G401 (cell line): Measurements from ENCODE around the gene CDC20. TPM values are rescaled to one million over a fixed set of nuclear protein-coding genes. Genes with fewer than 3 reads are reported as not detected.
"Not testable (repeated sequence)": the region's sequence is repeated elsewhere in the genome, so short reads cannot be mapped to it uniquely, and the experiment has no call there.

Source experiments
- DNase-seq: peaks from one replicate; pipeline ENCODE4 v3.0.0-alpha.2; 2015; ENCODE audit warnings: low spot score
- in situ Hi-C: cut with HindIII; loops from 2 replicates; pipeline ENCODE4 v1.10.0; 2016; ENCODE audit warnings: low sequenced_read_pairs, mixed read lengths
- total RNA-seq: library from RNA; depleted of rRNA; stranded (reverse); fragments of >200 nt; shearing (Covaris generic); gene quantifications from 2 replicates; pipeline ENCODE4 v1.2.3, GENCODE V29; 2014

CDC20 gene
- total RNA-seq, 1 experiment from 2014 or later = 289 TPM

DNA sequence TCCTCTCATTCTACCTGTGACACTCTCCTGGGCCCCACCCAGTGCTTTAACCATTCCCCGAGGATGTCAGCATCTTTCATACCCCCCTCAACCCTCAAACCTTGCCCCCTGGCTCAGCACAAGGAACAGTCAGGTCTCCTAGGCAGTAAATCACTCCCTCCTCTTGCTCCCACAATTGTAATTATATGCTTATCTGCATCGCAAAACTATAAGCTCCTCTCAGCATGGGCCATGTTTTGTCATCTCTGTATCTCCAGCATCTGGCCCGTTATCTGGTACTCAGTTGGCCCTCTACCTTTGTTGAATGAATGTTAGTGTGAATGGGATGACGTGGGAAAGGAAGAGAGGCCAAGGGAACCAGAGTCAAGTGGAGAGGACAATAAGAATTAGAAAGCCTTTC, 11.8 kb downstream of the CDC20 start:
- no peak for DNase-seq
- in situ Hi-C loops = no loop called here

- no peak for DNase-seq
- in situ Hi-C loops = no loop called here
Observed at GRCh38 chr1:43372172-43372571, 13.4 kb downstream of the CDC20 start.

DNA sequence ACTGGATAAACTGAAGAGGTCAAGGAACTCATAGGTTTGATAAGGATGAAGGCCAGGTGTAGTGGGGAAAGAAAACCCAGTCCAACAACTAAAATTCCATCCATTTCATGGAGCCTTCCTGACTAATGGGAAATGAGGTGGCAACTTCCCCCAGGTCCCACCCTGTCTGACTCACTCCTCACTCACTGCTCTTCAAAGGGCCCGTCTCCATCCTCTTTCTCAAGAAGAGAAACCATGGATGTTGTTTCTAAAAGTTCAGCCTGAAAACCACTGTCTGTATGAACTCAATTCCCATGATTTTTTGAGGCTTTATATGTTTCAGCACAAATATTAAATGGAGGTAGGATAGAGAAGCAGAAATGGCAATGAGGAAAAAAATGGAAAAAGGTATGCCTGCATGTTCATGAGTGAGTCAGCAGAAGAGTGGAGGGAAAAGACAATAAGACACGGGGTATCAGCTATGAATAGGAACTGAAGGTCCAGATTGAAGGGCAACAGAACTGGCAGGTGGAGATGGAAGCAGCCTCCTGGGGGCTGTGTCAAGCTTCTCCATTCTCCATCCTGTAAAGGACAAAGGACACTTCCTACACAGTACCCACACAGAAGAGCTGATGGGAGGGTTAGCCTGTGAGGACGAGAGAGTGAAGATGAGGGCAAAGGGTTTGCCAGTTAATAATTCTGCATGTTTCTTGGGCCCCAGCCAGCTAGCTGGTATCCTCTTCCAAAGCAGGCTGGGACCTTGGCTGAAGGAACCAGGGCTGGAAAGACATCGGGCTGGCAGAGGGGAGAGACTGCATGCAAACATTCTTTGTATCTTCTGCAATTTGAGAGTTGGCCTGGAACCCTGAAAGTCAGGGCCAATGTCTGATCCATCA, 14.5 kb downstream of the CDC20 start:
- in situ Hi-C loops = no loop called here
- peak; percentile 66 for DNase-seq

DNA sequence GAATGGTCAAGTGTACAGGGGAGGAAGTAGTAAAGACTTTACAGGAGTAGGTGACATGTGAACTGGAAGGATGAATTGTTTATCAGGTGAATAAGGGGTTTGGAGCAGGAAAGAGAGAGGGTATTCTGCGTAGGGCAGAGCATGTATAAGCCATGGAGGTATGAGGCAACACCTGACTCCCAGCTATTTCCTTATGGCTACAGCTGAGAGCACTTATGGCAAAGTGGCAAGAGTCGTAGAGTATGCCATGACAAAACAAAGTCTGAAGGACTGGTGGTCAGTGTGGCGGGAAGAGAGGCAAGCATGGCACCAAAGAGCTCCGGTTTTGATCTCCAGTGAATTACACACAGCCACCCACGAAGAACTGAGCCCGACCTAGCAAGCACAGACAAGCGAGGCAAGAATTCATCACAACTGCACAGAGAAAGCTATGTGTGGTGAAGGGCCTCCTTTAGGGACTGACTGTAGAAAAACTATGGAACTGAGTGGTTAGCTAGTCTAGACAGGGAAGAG, 18.0 kb downstream of the CDC20 start:
- in situ Hi-C loops = no loop called here
- no peak for DNase-seq

- DNase-seq = no peak
- in situ Hi-C loops = no loop called here
Observed at GRCh38 chr1:43377831-43378230, 19.1 kb downstream of the CDC20 start.

DNA sequence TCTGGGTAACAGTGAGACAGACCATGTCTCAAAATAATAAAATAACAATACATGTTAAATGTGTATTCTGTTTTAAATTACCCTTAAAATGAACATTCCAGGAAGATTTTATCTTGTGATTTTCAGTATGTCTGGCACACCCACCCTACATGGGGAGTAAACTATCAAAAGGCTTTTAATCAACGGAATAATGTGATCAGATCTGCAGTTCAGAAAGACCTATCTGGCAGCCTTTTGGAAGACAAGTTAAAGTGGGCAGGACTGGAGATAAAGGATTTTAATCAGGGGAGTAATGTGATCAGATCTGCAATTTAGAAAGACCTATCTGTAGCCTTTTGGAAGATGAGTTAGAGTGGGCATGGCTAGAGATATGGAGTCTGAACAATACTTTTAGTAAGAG, 20.7 kb downstream of the CDC20 start:
- in situ Hi-C loops = no loop called here
- no peak for DNase-seq

- no peak for DNase-seq
- in situ Hi-C loops = no loop called here
Observed at GRCh38 chr1:43381612-43382011, 22.8 kb downstream of the CDC20 start.

DNA sequence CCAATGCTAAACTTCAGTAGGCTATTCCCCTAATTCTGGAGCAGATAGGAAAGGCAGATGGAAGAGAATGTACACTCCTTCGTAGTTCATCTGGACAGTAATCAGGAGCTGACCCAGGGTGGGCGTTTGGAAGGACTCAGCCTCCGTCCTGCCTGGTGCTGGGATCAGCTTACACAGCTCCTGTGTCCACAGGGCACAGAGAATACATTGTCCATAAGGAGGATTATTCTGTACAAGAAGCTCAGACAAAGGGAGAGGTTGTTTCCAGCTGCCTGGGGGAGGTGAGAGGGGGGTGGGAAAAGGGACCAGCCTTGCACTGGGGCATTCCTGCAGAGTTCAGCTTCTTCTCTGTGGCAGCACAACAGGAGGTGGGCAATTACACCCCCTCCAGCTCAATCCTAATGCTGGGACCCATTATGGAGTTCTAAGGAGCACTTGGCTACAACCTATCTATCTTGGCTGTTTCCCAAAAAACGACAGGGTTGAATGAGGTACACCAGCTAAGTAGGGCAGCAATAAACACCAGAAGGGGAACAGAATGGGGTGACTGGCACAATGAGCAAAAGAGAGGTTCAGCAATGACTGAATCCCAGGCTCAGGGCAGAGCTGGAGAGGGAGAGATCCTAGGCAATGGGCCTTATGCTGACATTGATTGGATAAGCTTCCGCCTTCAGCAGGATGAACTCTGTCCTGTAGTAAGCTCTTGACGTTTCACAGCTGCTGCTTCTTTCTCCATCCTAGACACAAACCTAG, 23.4 kb downstream of the CDC20 start:
- in situ Hi-C loops = no loop called here
- DNase-seq = peak; percentile 82

GRCh38 chr1:43383449-43383848, 24.7 kb downstream of the CDC20 start:
- DNase-seq = peak; percentile 22
- in situ Hi-C loops = no loop called here

DNA sequence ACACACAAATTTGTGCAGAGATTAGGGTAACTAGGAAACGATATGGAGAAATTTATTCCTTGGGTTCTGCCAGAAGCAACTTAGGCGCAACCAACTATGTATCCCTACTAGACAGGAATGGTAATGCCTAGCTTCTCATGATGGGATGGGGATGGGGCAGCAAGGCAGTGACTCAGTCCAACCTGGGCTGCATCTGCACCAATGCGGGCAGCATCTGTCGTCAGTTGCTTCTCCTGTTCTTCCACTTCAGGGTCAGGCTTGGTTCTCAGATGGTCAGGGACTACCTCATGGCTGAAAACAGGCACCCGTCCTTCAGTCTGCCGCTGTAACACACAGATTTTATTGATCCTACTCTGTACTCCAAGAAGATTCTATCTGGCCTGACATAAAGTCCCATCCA, 27.9 kb downstream of the CDC20 start:
- DNase-seq = no peak
- in situ Hi-C loops = no loop called here

GRCh38 chr1:43387976-43388599, 29.3 kb downstream of the CDC20 start:
- in situ Hi-C loops = no loop called here
- no peak for DNase-seq

DNA sequence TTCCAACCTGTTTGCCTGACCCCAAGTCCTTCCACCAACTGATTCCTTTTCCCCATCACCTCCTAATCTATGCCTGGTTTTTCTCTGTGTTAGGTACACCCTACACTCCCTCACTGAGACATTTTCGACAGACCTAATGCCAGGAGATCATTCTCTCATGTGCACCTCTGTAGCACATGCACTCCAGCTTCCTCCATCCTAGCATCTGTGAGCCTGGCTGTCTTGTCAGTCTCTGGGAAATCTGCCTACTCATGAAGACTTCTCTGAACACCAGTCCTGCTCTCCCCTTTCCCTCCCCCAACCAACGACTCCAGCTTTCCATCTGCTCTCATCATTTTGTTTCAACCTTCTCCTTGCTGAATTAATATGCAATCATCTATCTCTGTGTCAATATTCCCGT, 29.8 kb downstream of the CDC20 start:
- no peak for DNase-seq
- in situ Hi-C loops = no loop called here

DNA sequence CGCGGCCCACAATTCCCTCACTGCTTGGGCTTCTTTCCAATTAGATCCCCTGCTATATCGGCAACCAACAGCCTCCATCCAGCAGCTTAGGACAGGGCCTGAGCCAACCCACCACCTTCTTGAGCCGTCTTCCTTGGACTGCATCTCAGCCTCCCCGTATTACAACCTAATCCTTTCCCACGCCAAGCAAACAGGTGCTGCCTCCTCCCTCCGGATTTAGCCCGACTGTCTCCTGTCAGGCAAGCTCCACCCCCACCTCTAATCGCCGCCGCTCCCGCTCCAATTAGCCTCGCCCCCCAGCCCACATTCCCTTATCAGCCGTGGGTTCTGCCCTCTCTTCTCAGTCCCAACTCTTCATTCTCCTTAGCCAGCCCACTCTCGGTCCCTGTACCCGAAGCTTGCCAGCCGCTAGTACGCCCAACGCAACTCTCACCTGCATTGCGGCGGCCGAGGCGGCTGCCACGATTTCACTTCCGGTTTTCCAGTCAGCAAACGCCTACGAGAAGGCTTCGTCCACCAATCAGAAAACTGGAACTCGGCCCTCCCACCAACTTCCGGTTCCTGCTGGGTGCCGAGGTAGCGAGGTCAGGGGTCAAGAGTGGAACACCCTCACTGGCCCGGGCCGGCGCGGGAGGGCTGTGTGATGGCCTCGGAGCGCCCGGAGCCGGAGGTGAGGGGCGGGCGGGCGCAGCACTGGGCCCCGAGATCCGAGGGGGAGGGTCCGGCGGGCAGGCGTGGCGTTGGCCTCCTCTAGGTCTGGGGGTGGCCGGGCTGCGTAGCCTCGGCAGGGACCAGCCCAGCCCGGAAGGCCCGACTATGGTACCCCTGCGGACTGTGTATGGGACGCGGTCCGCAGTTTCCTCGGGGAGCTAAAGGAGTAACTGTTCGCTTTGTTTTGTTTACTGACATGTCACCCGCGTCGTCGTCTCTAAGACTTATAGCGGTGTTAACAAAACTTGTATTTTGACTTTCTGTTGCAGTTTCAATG, 30.8 kb downstream of the CDC20 start, which contains the start of the genes MED8 and SZT2:
TSS of gene MED8 (minus strand) at position 475 of the 988 bp plus-strand sequence. CDS start at position 439, 36 bp downstream.
TSS of gene SZT2 (plus strand) at position 574 of the 988 bp plus-strand sequence. CDS start at position 644, 70 bp downstream.
- peak; percentile 95 for DNase-seq
- in situ Hi-C loops = no loop called here

- DNase-seq = no peak
- in situ Hi-C loops = no loop called here
Observed at GRCh38 chr1:43392702-43393101, 33.9 kb downstream of the CDC20 start.

- no peak for DNase-seq
- in situ Hi-C loops = no loop called here
Observed at GRCh38 chr1:43395523-43395922, 36.7 kb downstream of the CDC20 start.

DNA sequence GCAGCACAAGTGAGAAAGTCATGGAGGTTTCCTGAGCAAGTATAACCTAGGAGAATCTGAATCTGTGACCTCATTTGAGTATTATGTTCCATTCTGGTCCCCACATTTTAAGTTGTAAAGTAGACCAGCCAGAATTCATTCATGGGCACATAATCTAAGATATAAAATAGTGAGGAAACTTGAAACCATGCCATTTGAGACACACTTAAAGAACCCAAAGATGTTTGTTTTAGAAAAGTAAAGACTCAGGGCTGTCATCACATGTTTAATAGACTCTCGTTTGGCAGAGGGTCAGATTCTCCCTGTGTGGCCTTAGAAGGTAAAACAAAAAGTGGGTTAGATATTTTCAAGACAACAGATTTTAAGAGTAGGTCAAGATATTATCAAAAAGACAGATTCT, 37.3 kb downstream of the CDC20 start:
- in situ Hi-C loops = no loop called here
- no peak for DNase-seq

DNA sequence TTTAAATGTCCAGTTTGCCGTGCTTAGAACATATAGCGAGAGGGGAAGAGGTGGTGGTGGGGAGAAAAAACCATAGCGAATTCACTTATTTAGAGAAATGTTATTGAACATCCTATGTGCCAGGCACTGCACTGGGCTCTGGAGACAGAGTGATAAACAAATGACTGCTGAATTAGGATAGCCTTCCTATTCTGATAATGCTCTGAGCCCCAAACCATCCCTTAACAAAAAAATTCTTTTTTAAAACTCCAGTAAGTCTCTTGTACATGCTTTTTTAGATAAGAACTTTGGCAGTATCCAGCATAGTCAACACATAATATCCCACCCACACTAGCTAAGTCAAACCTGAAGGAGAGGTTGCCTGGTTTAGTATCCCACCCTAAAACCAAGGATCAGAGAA, 39.4 kb downstream of the CDC20 start:
- in situ Hi-C loops = no loop called here
- no peak for DNase-seq

GRCh38 chr1:43400441-43400840, 41.7 kb downstream of the CDC20 start:
- in situ Hi-C loops, DNase-seq: not testable (repeated sequence)
